ENCODE measurements around the gene TNS3.

GRCh38 chr7:47474937-47475879, 106.7 kb downstream of the TNS3 start:
- TF ChIP-seq REST (IDR thresholded peaks at IDR 0.05; ENCODE audit: insufficient read depth in 1 of 2, low read depth in 2 of 2, low read length in 1 of 2) (no peak), TCF7L2 (IDR thresholded peaks at IDR 0.05; ENCODE audit: low read depth, low read length) (peak; percentile 80)
- TF ChIP-seq, protein P1, sequence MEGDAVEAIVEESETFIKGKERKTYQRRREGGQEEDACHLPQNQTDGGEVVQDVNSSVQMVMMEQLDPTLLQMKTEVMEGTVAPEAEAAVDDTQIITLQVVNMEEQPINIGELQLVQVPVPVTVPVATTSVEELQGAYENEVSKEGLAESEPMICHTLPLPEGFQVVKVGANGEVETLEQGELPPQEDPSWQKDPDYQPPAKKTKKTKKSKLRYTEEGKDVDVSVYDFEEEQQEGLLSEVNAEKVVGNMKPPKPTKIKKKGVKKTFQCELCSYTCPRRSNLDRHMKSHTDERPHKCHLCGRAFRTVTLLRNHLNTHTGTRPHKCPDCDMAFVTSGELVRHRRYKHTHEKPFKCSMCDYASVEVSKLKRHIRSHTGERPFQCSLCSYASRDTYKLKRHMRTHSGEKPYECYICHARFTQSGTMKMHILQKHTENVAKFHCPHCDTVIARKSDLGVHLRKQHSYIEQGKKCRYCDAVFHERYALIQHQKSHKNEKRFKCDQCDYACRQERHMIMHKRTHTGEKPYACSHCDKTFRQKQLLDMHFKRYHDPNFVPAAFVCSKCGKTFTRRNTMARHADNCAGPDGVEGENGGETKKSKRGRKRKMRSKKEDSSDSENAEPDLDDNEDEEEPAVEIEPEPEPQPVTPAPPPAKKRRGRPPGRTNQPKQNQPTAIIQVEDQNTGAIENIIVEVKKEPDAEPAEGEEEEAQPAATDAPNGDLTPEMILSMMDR (IDR thresholded peaks at IDR 0.05) = no peak
